HCT116 (cell line): Measurements from ENCODE around the gene CCL18. TPM values are rescaled to one million over a fixed set of nuclear protein-coding genes. Genes with fewer than 3 reads are reported as not detected.
"Not testable (repeated sequence)": the region's sequence is repeated elsewhere in the genome, so short reads cannot be mapped to it uniquely, and the experiment has no call there.

Source experiments
- ATAC-seq: fragments of 200-7000 bp; cut with Tn5 transposase; 2 replicates; pipeline ENCODE4 v1.9.1; 2020; ENCODE audit warnings: mild to moderate bottlenecking, moderate library complexity
- BruUV-seq: library from RNA; stranded (reverse); fragments of 400-500 nt; replicated peaks from 2 replicates; lab custom pipeline; 2021; lab: Mats Ljungman, UMichigan
- CTCF ChIA-PET: fragments of 300-600 bp; sonication (Branson Sonifier 250); formaldehyde crosslinking; loops from one replicate; lab custom pipeline; 2021; ENCODE audit warnings: antibody characterized with exemption; lab: Charles Lee
- POLR2A ChIA-PET: fragments of 300-600, 350-600 bp; sonication (Branson Sonifier 250); formaldehyde crosslinking; loops from one replicate; lab custom pipeline; 2021; ENCODE audit warnings: antibody characterized with exemption; lab: Charles Lee
- RAD21 ChIA-PET, 2 experiments: fragments of 300-600 bp; sonication (Branson Sonifier 250); formaldehyde crosslinking; loops; one replicate each; lab custom pipeline; 2023; ENCODE audit warnings: low total read pairs in 2 of 2; ENCODE audit not compliant: uncharacterized antibody in 2 of 2, unreplicated experiment in 2 of 2, low non-redundant PET in 1 of 2; lab: Charles Lee
- DNase-seq: peaks from one replicate; pipeline ENCODE4 v3.0.0-alpha.2; 2010; ENCODE audit warnings: low read depth, low spot score
- H2AFZ ChIP-seq: fragments of 200-600 bp; shearing (Covaris generic), sonication (generic); 2 replicates; pipeline ENCODE4 v1.6.1; 2017; ENCODE audit warnings: low read depth, mixed run types, mixed read lengths, antibody characterized with exemption, low read length; ENCODE audit not compliant: poor library complexity, severe bottlenecking
- H3K27ac ChIP-seq: 2 replicates; pipeline ENCODE4 v1.5.1; 2012; ENCODE audit warnings: low read depth, low read length
- H3K27me3 ChIP-seq: fragments of 200-600 bp; sonication (generic); 2 replicates; pipeline ENCODE4 v1.6.1; 2016; ENCODE audit warnings: mixed run types, low read length, mixed read lengths; ENCODE audit not compliant: insufficient read depth
- H3K36me3 ChIP-seq, 2 experiments: fragments of 200-500 bp in 1 of 2; fragments of 200-600 bp in 1 of 2; sonication (Bioruptor generic) in 1 of 2; sonication (generic) in 1 of 2; 2 replicates each; pipeline versions ENCODE4 v1.5.1 to v1.6.1; 2014 to 2016; ENCODE audit warnings: low read length in 2 of 2, inconsistent platforms in 1 of 2, mixed read lengths in 1 of 2, mixed run types in 1 of 2; ENCODE audit not compliant: insufficient read depth in 2 of 2, control insufficient read depth in 1 of 2
- H3K4me1 ChIP-seq, 2 experiments: fragments of 200-600 bp in 1 of 2; sonication (generic) in 1 of 2; 2 replicates each; pipeline versions ENCODE4 v1.5.1 to v1.6.1; 2012 to 2017; ENCODE audit warnings: low read length in 2 of 2, inconsistent platforms in 1 of 2, mild to moderate bottlenecking in 1 of 2, mixed read lengths in 1 of 2, mixed run types in 1 of 2, moderate library complexity in 1 of 2; ENCODE audit not compliant: insufficient read depth in 2 of 2, control insufficient read depth in 1 of 2
- H3K4me2 ChIP-seq: fragments of 200-600 bp; sonication (generic); 2 replicates; pipeline ENCODE4 v1.6.1; 2017; ENCODE audit warnings: mixed run types, low read length, mixed read lengths
- H3K4me3 ChIP-seq, 2 experiments: fragments of 200-600 bp in 1 of 2; sonication (generic) in 1 of 2; replicated peaks in 1 of 2; 2 replicates each; pipeline ENCODE4 v1.5.1; 2011 to 2016; ENCODE audit warnings: low read length in 2 of 2, control low read depth in 1 of 2, low read depth in 1 of 2, mild to moderate bottlenecking in 1 of 2, mixed read lengths in 1 of 2, mixed run types in 1 of 2
- H3K79me2 ChIP-seq: fragments of 200-600 bp; sonication (generic); 2 replicates; pipeline ENCODE4 v1.6.1; 2017; ENCODE audit warnings: mild to moderate bottlenecking, mixed run types, low read length, moderate library complexity, mixed read lengths; ENCODE audit not compliant: insufficient read depth
- H3K9ac ChIP-seq: fragments of 200-600 bp; sonication (generic); 2 replicates; pipeline ENCODE4 v1.6.1; 2016; ENCODE audit warnings: low read length, mixed read lengths
- H3K9me2 ChIP-seq: fragments of 200-600 bp; sonication (generic), shearing (Covaris generic); 2 replicates; pipeline ENCODE4 v1.6.1; 2017; ENCODE audit warnings: mixed run types, mild to moderate bottlenecking, moderate library complexity; ENCODE audit not compliant: insufficient read depth
- H3K9me3 ChIP-seq, 2 experiments: fragments of 200-500 bp in 1 of 2; fragments of 200-600 bp in 1 of 2; sonication (Bioruptor generic) in 1 of 2; sonication (generic) in 1 of 2; 2 replicates each; pipeline ENCODE4 v1.6.1; 2014 to 2017; ENCODE audit warnings: low read length in 2 of 2, mixed read lengths in 2 of 2, inconsistent platforms in 1 of 2, low read depth in 1 of 2, mild to moderate bottlenecking in 1 of 2, mixed run types in 1 of 2, moderate library complexity in 1 of 2; ENCODE audit not compliant: control insufficient read depth in 1 of 2, insufficient read depth in 1 of 2
- H4K20me1 ChIP-seq: fragments of 200-600 bp; sonication (generic), shearing (Covaris generic); 2 replicates; pipeline ENCODE4 v1.6.1; 2017; ENCODE audit warnings: mixed run types, mild to moderate bottlenecking, moderate library complexity; ENCODE audit not compliant: insufficient read depth
- intact Hi-C: fragments of 100-400 bp; cut with micrococcal nuclease; formaldehyde crosslinking; loops from 2 replicates; pipeline ENCODE4 v1.10.0; 2022
- total RNA-seq: library from RNA; stranded (reverse); gene quantifications from one replicate; pipeline ENCODE4 v1.2.1, GENCODE V29; 2021; ENCODE audit not compliant: unreplicated experiment

The CCL18 gene
- total RNA-seq, 1 experiment from 2014 or later, result not detected

- BruUV-seq, H2AFZ ChIP-seq, ATAC-seq, CTCF ChIA-PET, H3K9ac ChIP-seq, intact Hi-C loops, H3K27me3 ChIP-seq, H3K9me2 ChIP-seq, POLR2A ChIA-PET, H4K20me1 ChIP-seq, H3K27ac ChIP-seq, DNase-seq, H3K4me3 ChIP-seq, RAD21 ChIA-PET, H3K4me1 ChIP-seq, H3K4me2 ChIP-seq, H3K36me3 ChIP-seq, H3K79me2 ChIP-seq: not testable (repeated sequence)
- H3K9me3 ChIP-seq, result peaks cover 9 to 16% of the 10 kb centered on the region in 2 experiments; a peak in 3 of 4 replicates
Measured at GRCh38 chr17:36121099-36121498, 57.0 kb downstream of the CCL18 start.

Other genes with a start within 250 kb of the CCL18 start
- not detected for gene HEATR9, start 195.4 kb upstream of the CCL18 start, total RNA-seq
- gene CCL5, start 183.9 kb upstream of the CCL18 start, total RNA-seq, result 0.34 TPM
- gene RDM1, start 133.5 kb upstream of the CCL18 start, total RNA-seq, result 11.7 TPM
- not detected for gene LYZL6, start 120.6 kb upstream of the CCL18 start, total RNA-seq
- gene CCL16, start 82.8 kb upstream of the CCL18 start, total RNA-seq, result not detected
- gene CCL14, start 77.5 kb upstream of the CCL18 start, total RNA-seq, result not detected
- gene CCL15, start 62.7 kb upstream of the CCL18 start, total RNA-seq, result not detected
- gene CCL23, start 46.3 kb upstream of the CCL18 start, total RNA-seq, result not detected
- gene CCL3, start 25.9 kb downstream of the CCL18 start, total RNA-seq, result 0.98 TPM
- 1.2 TPM for gene CCL4, start 39.6 kb downstream of the CCL18 start, total RNA-seq
- 11.3 TPM for gene TBC1D3B, start 112.4 kb downstream of the CCL18 start, total RNA-seq
- 0.30 TPM for gene CCL3L1, start 132.5 kb downstream of the CCL18 start, total RNA-seq
- 0.37 TPM for gene CCL4L2, start 146.8 kb downstream of the CCL18 start, total RNA-seq
- gene TBC1D3I, start 200.3 kb downstream of the CCL18 start, total RNA-seq, result 0.17 TPM